Esophagus muscularis mucosa (tissue), 3 donors: Measurements from ENCODE around the gene DAB2IP.
A peak's percentile ranks its signal among the peaks of the same experiment; 100 is the strongest.

ENCODE experiments used
- POLR2A ChIP-seq: fragments of 450-650 bp; IDR thresholded peaks from one replicate; pipeline ENCODE4 v1.6.1; 2017; ENCODE audit warnings: antibody characterized with exemption, moderate library complexity, mild to moderate bottlenecking, low read depth
- TF ChIP-seq, protein P1 (sequence below), 3 experiments: fragments of 200-600 bp in 2 of 3; fragments of 450-650 bp in 1 of 3; sonication (generic) in 2 of 3; IDR thresholded peaks; one replicate each; pipeline ENCODE4 v1.5.1; 2017 to 2019; ENCODE audit warnings: antibody characterized with exemption in 3 of 3, mild to moderate bottlenecking in 2 of 3, moderate library complexity in 1 of 3

DNA sequence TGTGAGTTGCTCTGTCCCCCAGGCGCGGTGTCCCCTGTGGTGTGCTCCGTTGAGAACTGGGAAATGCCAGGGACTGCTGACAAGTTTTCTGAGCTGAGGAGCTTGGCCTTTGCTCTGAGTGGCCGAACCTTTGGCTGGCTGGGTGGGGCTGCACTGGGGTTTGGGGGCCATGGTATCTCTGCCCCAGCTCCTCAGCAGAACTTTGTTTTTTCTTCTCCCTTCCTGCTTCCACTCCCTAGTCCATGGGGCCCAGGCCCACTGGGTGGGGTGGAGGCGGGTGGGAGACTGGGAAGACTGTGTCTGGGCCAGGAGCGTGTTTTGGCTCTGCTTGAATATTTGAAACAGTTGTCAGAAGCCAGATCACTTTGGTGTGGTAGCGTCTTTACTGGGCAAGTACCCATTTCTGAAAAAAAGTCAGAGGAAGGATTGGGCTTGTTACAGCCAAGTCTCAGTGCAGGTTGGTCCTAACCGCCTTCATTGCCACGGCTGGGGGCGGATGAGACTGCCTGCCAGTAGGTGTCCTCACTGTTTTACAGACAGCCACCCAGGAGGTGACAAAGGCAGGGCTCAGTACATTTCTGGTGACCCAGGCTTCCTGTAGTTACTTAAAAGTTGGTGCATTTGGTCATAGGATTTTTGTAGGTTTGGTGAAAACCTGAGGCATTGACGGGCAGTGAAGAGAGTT, 92.7 kb downstream of the DAB2IP start:
- TF ChIP-seq POLR2A, result no peak
- TF ChIP-seq, protein P1, sequence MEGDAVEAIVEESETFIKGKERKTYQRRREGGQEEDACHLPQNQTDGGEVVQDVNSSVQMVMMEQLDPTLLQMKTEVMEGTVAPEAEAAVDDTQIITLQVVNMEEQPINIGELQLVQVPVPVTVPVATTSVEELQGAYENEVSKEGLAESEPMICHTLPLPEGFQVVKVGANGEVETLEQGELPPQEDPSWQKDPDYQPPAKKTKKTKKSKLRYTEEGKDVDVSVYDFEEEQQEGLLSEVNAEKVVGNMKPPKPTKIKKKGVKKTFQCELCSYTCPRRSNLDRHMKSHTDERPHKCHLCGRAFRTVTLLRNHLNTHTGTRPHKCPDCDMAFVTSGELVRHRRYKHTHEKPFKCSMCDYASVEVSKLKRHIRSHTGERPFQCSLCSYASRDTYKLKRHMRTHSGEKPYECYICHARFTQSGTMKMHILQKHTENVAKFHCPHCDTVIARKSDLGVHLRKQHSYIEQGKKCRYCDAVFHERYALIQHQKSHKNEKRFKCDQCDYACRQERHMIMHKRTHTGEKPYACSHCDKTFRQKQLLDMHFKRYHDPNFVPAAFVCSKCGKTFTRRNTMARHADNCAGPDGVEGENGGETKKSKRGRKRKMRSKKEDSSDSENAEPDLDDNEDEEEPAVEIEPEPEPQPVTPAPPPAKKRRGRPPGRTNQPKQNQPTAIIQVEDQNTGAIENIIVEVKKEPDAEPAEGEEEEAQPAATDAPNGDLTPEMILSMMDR (IDR thresholded peaks at IDR 0.05), result peak; percentile 40 to 57 (median 45)
